Measurements from ENCODE around the gene ARHGAP25. TPM values are rescaled to one million over a fixed set of nuclear protein-coding genes. Genes with fewer than 3 reads are reported as not detected.

Gene ARHGAP25
- total RNA-seq, 1 donor from 2014 or later: 7.7 TPM

DNA sequence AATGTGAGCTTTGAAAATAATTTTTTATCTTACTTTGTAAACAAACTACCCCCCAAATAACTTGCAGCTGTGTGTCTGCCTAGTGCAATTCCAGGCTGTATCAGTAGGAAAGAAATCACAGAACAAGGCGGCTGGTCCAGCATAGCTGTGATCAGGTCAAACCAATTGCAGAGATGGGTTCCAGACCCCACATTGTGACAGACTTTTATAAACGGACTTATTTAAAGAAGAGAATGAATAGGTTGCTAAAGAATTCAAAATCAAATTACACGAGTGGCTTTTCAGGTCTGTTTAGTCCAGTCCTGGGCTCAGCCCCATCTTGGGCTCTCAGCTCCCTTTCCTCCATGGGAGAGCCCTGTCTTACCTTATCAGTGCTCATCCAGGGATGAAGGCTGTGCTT lies 125.5 kb downstream of the ARHGAP25 start:
- no peak for DNase-seq (ENCODE audit: low spot score)

DNA sequence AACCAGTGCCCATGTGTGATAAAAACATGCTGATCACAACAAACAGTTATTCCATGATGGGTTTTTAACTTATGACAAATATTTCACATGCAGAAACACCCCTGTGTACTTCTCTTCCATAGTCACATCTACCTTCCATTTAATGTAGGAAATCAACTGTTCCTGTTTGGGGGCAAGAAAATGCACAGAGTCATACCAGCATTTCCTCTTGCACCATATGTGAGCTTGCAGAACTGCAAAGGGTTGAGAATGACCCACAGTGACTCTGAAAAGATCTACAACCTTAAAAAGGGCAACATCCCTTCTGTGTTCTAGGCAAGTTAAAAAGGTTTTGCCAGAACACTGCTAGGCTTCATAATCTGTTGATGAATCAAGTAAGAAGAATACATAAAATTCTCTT lies 126.7 kb downstream of the ARHGAP25 start:
- no peak for DNase-seq (ENCODE audit: low spot score)

DNA sequence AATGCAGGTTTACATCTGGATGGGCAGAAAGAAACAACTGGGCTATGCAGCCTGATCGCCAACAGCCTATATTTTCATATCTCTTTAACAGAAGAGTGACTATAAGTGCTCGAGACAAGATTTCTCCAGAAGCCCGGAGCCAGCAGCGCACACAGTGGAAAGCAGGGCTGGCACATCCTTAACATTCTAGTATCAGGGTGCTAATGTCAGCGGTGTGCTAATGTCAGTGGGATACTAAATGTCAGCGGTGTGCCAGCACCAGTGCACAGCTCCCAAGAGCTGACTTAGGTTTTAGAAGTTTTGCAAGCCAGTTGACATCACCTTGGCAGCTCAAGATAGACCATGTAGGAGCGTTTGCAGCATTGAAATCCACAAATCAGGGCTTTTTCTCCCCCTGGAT lies 128.3 kb downstream of the ARHGAP25 start:
- no peak for DNase-seq (ENCODE audit: low spot score)

DNA sequence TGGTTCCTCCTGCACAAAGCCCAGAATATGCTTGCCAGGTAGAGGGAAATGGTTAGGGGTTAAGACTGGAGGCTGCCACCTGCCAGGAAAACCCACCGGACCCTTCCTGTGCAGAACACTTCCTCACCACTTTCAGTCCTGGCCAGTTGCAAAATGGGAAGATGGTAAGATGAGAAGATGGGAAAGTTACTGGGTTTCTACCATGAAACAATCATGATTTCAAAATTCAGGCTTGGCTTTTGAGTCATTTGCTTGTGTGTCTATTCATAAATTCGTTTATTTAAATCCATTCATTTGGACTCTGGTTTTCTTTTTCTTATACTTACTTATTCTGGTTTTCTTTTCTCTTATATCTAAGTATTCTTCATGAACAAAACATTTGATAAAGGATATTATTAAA lies 129.4 kb downstream of the ARHGAP25 start:
- no peak for DNase-seq (ENCODE audit: low spot score)

DNA sequence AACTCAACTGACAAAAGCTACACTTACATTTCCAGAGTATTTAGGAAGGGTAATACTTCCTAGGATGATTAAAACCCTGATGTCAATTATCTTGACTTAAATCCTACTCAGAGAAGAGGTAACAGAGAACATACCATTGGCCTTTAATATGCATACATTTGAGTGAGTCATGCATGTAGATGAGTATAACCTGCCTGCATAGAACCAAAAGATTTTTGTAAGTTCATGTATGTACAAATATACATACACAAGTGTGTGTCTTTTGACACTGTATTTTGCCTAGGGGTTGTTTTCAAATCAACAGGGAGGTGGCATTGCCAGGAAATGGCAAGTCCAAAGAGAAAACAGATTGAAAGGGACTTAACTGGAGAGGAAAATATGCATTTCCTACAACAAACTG lies 130.5 kb downstream of the ARHGAP25 start:
- no peak for DNase-seq (ENCODE audit: low spot score)

DNA sequence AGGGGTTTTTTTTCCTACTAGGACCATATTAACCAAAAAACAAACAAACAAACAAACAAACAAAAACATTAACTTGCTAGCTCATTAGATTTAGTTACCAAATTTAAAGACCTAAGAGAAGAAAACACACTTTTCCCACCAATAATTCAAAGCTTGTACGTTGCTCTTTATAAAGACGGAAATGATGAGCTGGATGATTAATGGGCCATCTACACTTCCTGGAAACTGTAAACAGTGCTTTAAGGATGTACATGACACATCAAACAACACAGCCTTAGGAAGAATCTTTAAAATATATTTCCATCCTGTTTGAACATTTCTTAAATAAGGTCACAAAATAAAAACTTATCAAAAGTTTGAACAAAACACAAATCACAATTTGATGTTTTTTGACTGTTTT lies 135.6 kb downstream of the ARHGAP25 start:
- no peak for DNase-seq (ENCODE audit: low spot score)

DNA sequence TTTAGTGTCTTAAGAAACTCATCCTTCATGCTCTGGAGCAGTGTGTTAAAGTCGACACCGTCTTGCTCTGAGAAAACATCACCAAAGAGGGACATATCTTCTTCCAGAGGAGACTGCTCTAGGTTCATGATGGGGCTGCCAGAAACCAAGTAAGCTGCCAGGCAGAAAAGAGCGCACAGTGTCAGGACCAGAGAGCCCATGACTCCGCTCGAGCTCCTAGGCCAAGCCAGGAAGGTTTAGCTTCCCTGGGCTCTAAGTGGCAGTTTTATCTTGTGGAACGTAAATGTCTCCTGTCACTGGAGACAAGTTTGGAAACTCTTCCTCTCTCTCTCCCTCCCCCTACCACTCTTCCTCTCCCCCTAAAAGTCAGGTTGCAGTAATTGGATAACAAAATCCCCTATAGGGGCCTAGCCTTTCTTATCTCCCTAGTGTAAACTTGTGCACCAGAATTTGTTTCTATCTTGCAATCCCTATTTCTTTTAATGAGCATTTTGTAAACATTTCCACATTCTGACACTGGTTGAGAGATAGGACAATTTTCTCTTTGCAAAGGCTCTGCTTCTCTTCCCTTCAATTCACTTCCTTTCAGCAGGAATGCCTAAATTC lies 136.7 kb downstream of the ARHGAP25 start, which contains the start of gene BMP10:
Gene BMP10, minus strand, starts transcription at position 239 of the 606 bp plus-strand sequence. Its CDS starts 39 bp downstream, at position 200.
- DNase-seq (ENCODE audit: low spot score): no peak

Other genes starting within 250 kb of the ARHGAP25 start
- gene PROKR1, start 91.2 kb upstream of the ARHGAP25 start, total RNA-seq (ENCODE audit: insufficient read depth, low replicate concordance): 0.72 TPM
- 0.48 TPM for gene BMP10, start 136.6 kb downstream of the ARHGAP25 start, total RNA-seq (ENCODE audit: insufficient read depth, low replicate concordance)
- gene GKN2, start 218.1 kb downstream of the ARHGAP25 start, total RNA-seq (ENCODE audit: insufficient read depth, low replicate concordance): 0.96 TPM
- gene GKN1, start 239.8 kb downstream of the ARHGAP25 start, total RNA-seq (ENCODE audit: insufficient read depth, low replicate concordance): not detected

Data from umbilical cord (tissue), 2 donors.